GM12878 (cell line): Measurements from ENCODE around the gene SIGLEC14. TPM values are rescaled to one million over a fixed set of nuclear protein-coding genes. Genes with fewer than 3 reads are reported as not detected.

Experiments
- ATAC-seq: fragments of 200-7000 bp; cut with Tn5 transposase; 3 replicates; pipeline ENCODE4 v1.9.1; 2020; ENCODE audit warnings: mild to moderate bottlenecking, moderate library complexity
- BruUV-seq: library from RNA; stranded (reverse); fragments of 400-500 nt; replicated peaks from 2 replicates; lab custom pipeline; 2021; lab: Mats Ljungman, UMichigan
- CTCF ChIA-PET: fragments of 300-600 bp; sonication (Branson Sonifier 250); formaldehyde crosslinking; extraction: SDS; loops from one replicate; lab custom pipeline; 2021; ENCODE audit warnings: inconsistent platforms; lab: Yijun Ruan, JAX
- POLR2A ChIA-PET: fragments of 350-600 bp; formaldehyde crosslinking; extraction: SDS; loops from one replicate; lab custom pipeline; 2021; ENCODE audit warnings: inconsistent platforms; lab: Charles Lee
- RAD21 ChIA-PET: fragments of 300-600 bp; sonication (Branson Sonifier 250); formaldehyde crosslinking; loops from one replicate; lab custom pipeline; 2023; ENCODE audit warnings: antibody characterized with exemption; ENCODE audit not compliant: unreplicated experiment; lab: Charles Lee
- SMC1A ChIA-PET: fragments of 300-600 bp; sonication (Branson Sonifier 250); formaldehyde crosslinking; loops from one replicate; lab custom pipeline; 2023; ENCODE audit not compliant: unreplicated experiment, uncharacterized antibody; lab: Charles Lee
- DNase-seq: peaks from one replicate; pipeline ENCODE4 v3.0.0-alpha.2; 2011; ENCODE audit warnings: low read depth, low spot score
- FAIRE-seq: peaks from 3 replicates; lab custom pipeline; 2011; peaks lifted over from hg19 to GRCh38; lab: Jason Lieb, UNC
- H2AFZ ChIP-seq: 2 replicates; pipeline ENCODE4 v1.6.0; 2011; ENCODE audit warnings: low read depth, low read length, control low read depth; ENCODE audit not compliant: control insufficient read depth
- H3K27ac ChIP-seq: 2 replicates; pipeline ENCODE4 v1.5.1; 2011; ENCODE audit warnings: control low read depth; ENCODE audit not compliant: control insufficient read depth, insufficient read depth
- H3K27me3 ChIP-seq, 2 experiments: replicated peaks in 1 of 2; 2 replicates each; pipeline versions ENCODE4 v1.6.0 to v1.6.1; 2011; ENCODE audit warnings: low read length in 1 of 2; ENCODE audit not compliant: control insufficient read depth in 2 of 2, insufficient read depth in 2 of 2
- H3K36me3 ChIP-seq, 2 experiments: 2 replicates each; pipeline ENCODE4 v1.5.1; 2011; ENCODE audit warnings: low read length in 1 of 2; ENCODE audit not compliant: control insufficient read depth in 2 of 2, insufficient read depth in 2 of 2
- H3K4me1 ChIP-seq: 2 replicates; pipeline ENCODE4 v1.6.1; 2011; ENCODE audit warnings: mild to moderate bottlenecking, low read length, moderate library complexity, mixed read lengths; ENCODE audit not compliant: control insufficient read depth, insufficient read depth
- H3K4me2 ChIP-seq: 2 replicates; pipeline ENCODE4 v1.6.0; 2011; ENCODE audit warnings: control low read depth; ENCODE audit not compliant: control insufficient read depth, insufficient read depth
- H3K4me3 ChIP-seq: fragments of 200-600 bp; sonication (generic); 2 replicates; pipeline ENCODE4 v1.5.1; 2016
- H3K79me2 ChIP-seq: 2 replicates; pipeline ENCODE4 v1.6.0; 2011; ENCODE audit warnings: low read length; ENCODE audit not compliant: control insufficient read depth, insufficient read depth
- H3K9ac ChIP-seq: 2 replicates; pipeline ENCODE4 v1.8.0; 2011; ENCODE audit warnings: low read length, control low read depth, mixed read lengths; ENCODE audit not compliant: control insufficient read depth, insufficient read depth
- H3K9me3 ChIP-seq: replicated peaks from 3 replicates; pipeline ENCODE4 v1.5.1; 2011; ENCODE audit warnings: mild to moderate bottlenecking, low read length; ENCODE audit not compliant: control insufficient read depth, insufficient read depth
- H4K20me1 ChIP-seq: 2 replicates; pipeline ENCODE4 v1.6.0; 2011; ENCODE audit not compliant: control insufficient read depth, insufficient read depth
- HDAC2 ChIP-seq: fragments of 200-600 bp; sonication (generic); IDR thresholded peaks from 2 replicates; pipeline ENCODE4 v1.6.1; 2017
- IKZF1 ChIP-seq: fragments of 450-650 bp; conservative IDR thresholded peaks from 2 replicates; pipeline ENCODE4 v1.6.1; 2017; ENCODE audit warnings: antibody characterized with exemption, mild to moderate bottlenecking
- MAX ChIP-seq: IDR thresholded peaks from 2 replicates; pipeline ENCODE4 v1.6.1; 2012; ENCODE audit warnings: low read depth, low read length, improper control_type of control experiment
- NFYB ChIP-seq: IDR thresholded peaks from 2 replicates; pipeline ENCODE4 v1.6.1; 2011; ENCODE audit warnings: low read depth, mild to moderate bottlenecking, low read length, improper control_type of control experiment, moderate library complexity; ENCODE audit not compliant: insufficient read depth
- RFX5 ChIP-seq: IDR thresholded peaks from 2 replicates; pipeline ENCODE4 v1.6.1; 2011; ENCODE audit warnings: low read depth, low read length, improper control_type of control experiment
- ZNF592 ChIP-seq: fragments of 450-650 bp; IDR thresholded peaks from 2 replicates; pipeline ENCODE4 v1.6.1; 2017; ENCODE audit warnings: mild to moderate bottlenecking, moderate library complexity
- WGBS: methylation state at CpG from one replicate; pipeline ENCODE4 v1.1.6; 2016; ENCODE audit warnings: low lambda C conversion rate; ENCODE audit not compliant: insufficient replicate concordance, insufficient coverage; ENCODE audit errors: missing lambda C conversion rate; 5-methylcytosine and 5-hydroxymethylcytosine counted together
- in situ Hi-C: fragments of 300-500 bp; cut with MboI; formaldehyde crosslinking; loops from 9 replicates; pipeline ENCODE4 v1.14.3; 2018; ENCODE audit warnings: mixed read lengths
- intact Hi-C: fragments of 100-400 bp; cut with micrococcal nuclease; formaldehyde crosslinking; loops from one replicate; pipeline ENCODE4 v1.14.2; 2022; ENCODE audit not compliant: unreplicated experiment
- polyA plus RNA-seq, 11 experiments: library from polyadenylated mRNA; depleted of rRNA in 4 of 11; unstranded in 6 of 11; stranded (reverse) in 5 of 11; fragments of >200 nt; fragmentation: Nextera tagmentation in 4 of 11; fragmentation: Illumina TruSeq in 1 of 11; extraction: Ambion mirVana in 4 of 11; extraction: Trizol in 1 of 11; gene quantifications; 1 replicate in 1 of 11; 2 replicates in 10 of 11; pipeline versions ENCODE4 v1.2.1 to v1.2.3, GENCODE V29; 2011 to 2016; ENCODE audit warnings: inconsistent platforms in 2 of 11, missing spikeins in 2 of 11, low read depth in 1 of 11
- total RNA-seq, 4 experiments: library from RNA; depleted of rRNA in 3 of 4; stranded (reverse); fragments of >200 nt in 3 of 4; fragmentation: Illumina TruSeq in 1 of 4; extraction: Trizol in 1 of 4; gene quantifications; 2 replicates each; pipeline versions ENCODE4 v1.2.1 to v1.2.3, GENCODE V29; 2013 to 2021
- TF ChIP-seq, protein P1 (sequence below): fragments of 450-650 bp; IDR thresholded peaks from 2 replicates; pipeline ENCODE4 v1.6.1; 2016; ENCODE audit warnings: mild to moderate bottlenecking, moderate library complexity, borderline replicate concordance

Gene SIGLEC14
- total and polyA plus RNA-seq, 10 of the 15 experiments (the other 5 are each of a cell fraction or from before 2014, with no cell fraction given) = 0.57 to 8.4 (median 4.6) TPM

DNA sequence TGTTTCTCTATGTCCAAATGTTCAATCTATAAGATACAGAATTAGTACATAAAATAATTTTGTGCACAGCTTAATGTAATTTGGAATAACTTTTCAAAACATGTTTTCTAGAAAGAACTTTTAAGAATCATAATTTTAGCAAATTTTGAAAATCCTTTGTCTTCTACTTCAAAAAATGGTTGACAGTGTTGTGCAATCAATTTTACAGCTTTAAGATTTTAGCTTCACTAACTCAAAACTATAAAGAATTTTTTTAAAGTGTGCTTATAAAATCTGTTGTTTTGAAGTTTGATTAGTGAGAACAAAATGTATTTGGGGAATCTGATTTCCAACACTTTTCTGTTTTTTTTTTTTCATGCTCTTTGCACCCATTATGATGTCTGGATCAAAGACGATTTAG, 33.8 kb upstream of the SIGLEC14 start (continued):
- TF ChIP-seq ZNF592 (no peak), RFX5 (no peak)

- DNase-seq = no peak
- Histone ChIP-seq H3K27ac (no peak overlapping the region), H3K4me3 (no peak overlapping the region), H3K4me2 (no peak overlapping the region), H2AFZ (no peak overlapping the region), H3K9ac (no peak overlapping the region), H3K79me2 (no peaks in the 10 kb centered on the region), H3K9me3 (no peaks in the 10 kb centered on the region), H3K27me3 (no peaks in the 10 kb centered on the region), H3K36me3 (no peaks in the 10 kb centered on the region), H3K4me1 (no peaks in the 10 kb centered on the region), H4K20me1 (no peaks in the 10 kb centered on the region)
- ChIA-PET SMC1A (no interaction called here), RAD21 (no interaction called here), POLR2A (no interaction called here), CTCF (interaction anchor here (1.2 to 4.9 kb wide), 3 partner anchors 13 to 162 kb away, joined by 4 to 22 read pairs (median 4); no protein-coding TSS in a partner anchor)
- intact Hi-C loops (no loop called here), in situ Hi-C loops (no loop called here)
- FAIRE-seq = no peak
- 37% methylated on average over 8 of the region's 11 CpGs for WGBS
- no TSS peak for BruUV-seq
- TF ChIP-seq MAX (no peak), NFYB (0 out of 2 replicates have a peak, but pooled peaks have one; percentile 5), HDAC2 (no peak), IKZF1 (no peak)
- TF ChIP-seq, protein P1, sequence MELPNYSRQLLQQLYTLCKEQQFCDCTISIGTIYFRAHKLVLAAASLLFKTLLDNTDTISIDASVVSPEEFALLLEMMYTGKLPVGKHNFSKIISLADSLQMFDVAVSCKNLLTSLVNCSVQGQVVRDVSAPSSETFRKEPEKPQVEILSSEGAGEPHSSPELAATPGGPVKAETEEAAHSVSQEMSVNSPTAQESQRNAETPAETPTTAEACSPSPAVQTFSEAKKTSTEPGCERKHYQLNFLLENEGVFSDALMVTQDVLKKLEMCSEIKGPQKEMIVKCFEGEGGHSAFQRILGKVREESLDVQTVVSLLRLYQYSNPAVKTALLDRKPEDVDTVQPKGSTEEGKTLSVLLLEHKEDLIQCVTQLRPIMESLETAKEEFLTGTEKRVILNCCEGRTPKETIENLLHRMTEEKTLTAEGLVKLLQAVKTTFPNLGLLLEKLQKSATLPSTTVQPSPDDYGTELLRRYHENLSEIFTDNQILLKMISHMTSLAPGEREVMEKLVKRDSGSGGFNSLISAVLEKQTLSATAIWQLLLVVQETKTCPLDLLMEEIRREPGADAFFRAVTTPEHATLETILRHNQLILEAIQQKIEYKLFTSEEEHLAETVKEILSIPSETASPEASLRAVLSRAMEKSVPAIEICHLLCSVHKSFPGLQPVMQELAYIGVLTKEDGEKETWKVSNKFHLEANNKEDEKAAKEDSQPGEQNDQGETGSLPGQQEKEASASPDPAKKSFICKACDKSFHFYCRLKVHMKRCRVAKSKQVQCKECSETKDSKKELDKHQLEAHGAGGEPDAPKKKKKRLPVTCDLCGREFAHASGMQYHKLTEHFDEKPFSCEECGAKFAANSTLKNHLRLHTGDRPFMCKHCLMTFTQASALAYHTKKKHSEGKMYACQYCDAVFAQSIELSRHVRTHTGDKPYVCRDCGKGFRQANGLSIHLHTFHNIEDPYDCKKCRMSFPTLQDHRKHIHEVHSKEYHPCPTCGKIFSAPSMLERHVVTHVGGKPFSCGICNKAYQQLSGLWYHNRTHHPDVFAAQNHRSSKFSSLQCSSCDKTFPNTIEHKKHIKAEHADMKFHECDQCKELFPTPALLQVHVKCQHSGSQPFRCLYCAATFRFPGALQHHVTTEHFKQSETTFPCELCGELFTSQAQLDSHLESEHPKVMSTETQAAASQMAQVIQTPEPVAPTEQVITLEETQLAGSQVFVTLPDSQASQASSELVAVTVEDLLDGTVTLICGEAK = no peak
- ATAC-seq = no peak
Measured at GRCh38 chr19:51676566-51677083, 30.0 kb upstream of the SIGLEC14 start.
